Hepatocyte (in vitro differentiated cells): Measurements from ENCODE around the gene IRF2. TPM values are rescaled to one million over a fixed set of nuclear protein-coding genes. Genes with fewer than 3 reads are reported as not detected.

ENCODE experiments used
- DNase-seq: peaks from one replicate; pipeline ENCODE4 v3.0.0-alpha.2; 2016; ENCODE audit warnings: low spot score
- H2AFZ ChIP-seq: fragments of 200-600 bp; sonication (generic); 2 replicates; pipeline ENCODE4 v1.6.0; 2016; ENCODE audit warnings: antibody characterized with exemption, mild to moderate bottlenecking
- H3K27ac ChIP-seq: fragments of 200-600 bp; sonication (generic); 2 replicates; pipeline ENCODE4 v1.5.1; 2016; ENCODE audit warnings: mild to moderate bottlenecking
- H3K27me3 ChIP-seq: fragments of 200-600 bp; sonication (generic); 2 replicates; pipeline ENCODE4 v1.6.1; 2016
- H3K36me3 ChIP-seq: fragments of 200-600 bp; sonication (generic); replicated peaks from 2 replicates; pipeline ENCODE4 v1.5.1; 2016; ENCODE audit warnings: low read depth; ENCODE audit not compliant: insufficient read depth
- H3K4me1 ChIP-seq: fragments of 200-600 bp; sonication (generic); 2 replicates; pipeline ENCODE4 v1.5.1; 2016; ENCODE audit warnings: mild to moderate bottlenecking, moderate library complexity; ENCODE audit not compliant: insufficient read depth
- H3K4me2 ChIP-seq: fragments of 200-600 bp; sonication (generic); 2 replicates; pipeline ENCODE4 v1.6.0; 2016
- H3K4me3 ChIP-seq: fragments of 200-600 bp; sonication (generic); 2 replicates; pipeline ENCODE4 v1.5.1; 2016; ENCODE audit warnings: mild to moderate bottlenecking
- H3K79me2 ChIP-seq: fragments of 200-600 bp; sonication (generic); 2 replicates; pipeline ENCODE4 v1.6.0; 2017; ENCODE audit warnings: mild to moderate bottlenecking
- H3K9me2 ChIP-seq: fragments of 200-600 bp; sonication (generic); replicated peaks from 2 replicates; pipeline ENCODE4 v1.6.0; 2017; ENCODE audit warnings: mild to moderate bottlenecking; ENCODE audit not compliant: insufficient read depth
- H3K9me3 ChIP-seq: fragments of 200-600 bp; sonication (generic); 2 replicates; pipeline ENCODE4 v1.5.1; 2016; ENCODE audit warnings: low read depth, mild to moderate bottlenecking
- H4K20me1 ChIP-seq: fragments of 200-600 bp; sonication (generic); 2 replicates; pipeline ENCODE4 v1.6.0; 2016; ENCODE audit warnings: mild to moderate bottlenecking; ENCODE audit not compliant: insufficient read depth, poor library complexity, severe bottlenecking
- CTCF ChIP-seq: fragments of 200-600 bp; sonication (generic); IDR thresholded peaks from 2 replicates; pipeline ENCODE4 v1.5.1; 2016; ENCODE audit warnings: antibody characterized with exemption, mild to moderate bottlenecking; ENCODE audit not compliant: poor library complexity
- EZH2 ChIP-seq: fragments of 200-600 bp; sonication (generic); IDR thresholded peaks from 2 replicates; pipeline ENCODE4 v1.6.1; 2016; ENCODE audit warnings: antibody characterized with exemption, mild to moderate bottlenecking, borderline replicate concordance
- EZH2phosphoT487 ChIP-seq: fragments of 200-600 bp; sonication (generic); IDR thresholded peaks from one replicate; pipeline ENCODE4 v1.6.1; 2018; ENCODE audit warnings: antibody characterized with exemption, mild to moderate bottlenecking, low read depth, moderate library complexity; ENCODE audit not compliant: unreplicated experiment, severe bottlenecking
- WGBS: methylation state at CpG from one replicate; pipeline ENCODE4 v1.1.6; 2016; ENCODE audit warnings: low lambda C conversion rate; ENCODE audit errors: missing lambda C conversion rate; 5-methylcytosine and 5-hydroxymethylcytosine counted together
- polyA plus RNA-seq: library from polyadenylated mRNA; unstranded; fragments of >200 nt; fragmentation: Nextera tagmentation; extraction: Ambion mirVana; gene quantifications from 2 replicates; pipeline ENCODE4 v1.2.1, GENCODE V29; 2016
- total RNA-seq: library from RNA; depleted of rRNA; stranded (reverse); fragments of >200 nt; gene quantifications from 2 replicates; pipeline ENCODE4 v1.2.3, GENCODE V29; 2014

Gene IRF2
- total and polyA plus RNA-seq, 2 experiments from 2014 or later: 17.7 to 41.1 TPM

GRCh38 chr4:184401397-184402171, 72.8 kb downstream of the IRF2 start:
- H3K79me2 ChIP-seq: no peaks in the 10 kb centered on the region
- no peak overlapping the region for H2AFZ ChIP-seq
- TF ChIP-seq EZH2 (no peak), CTCF (no peak), EZH2phosphoT487 (no peak)
- no peak overlapping the region for H3K4me2 ChIP-seq
- no peak overlapping the region for H3K27ac ChIP-seq
- H3K36me3 ChIP-seq: no peaks in the 10 kb centered on the region
- no peaks in the 10 kb centered on the region for H3K9me3 ChIP-seq
- H3K4me1 ChIP-seq: peaks cover 7% of the 10 kb centered on the region
- WGBS: 78% methylated on average over 13 of the region's 13 CpGs
- H3K9me2 ChIP-seq: no peaks in the 10 kb centered on the region
- no peak overlapping the region for H3K4me3 ChIP-seq
- H3K27me3 ChIP-seq: no peaks in the 10 kb centered on the region
- DNase-seq: no peak
- no peaks in the 10 kb centered on the region for H4K20me1 ChIP-seq

- no peaks in the 10 kb centered on the region for H3K36me3 ChIP-seq
- no peak for TF ChIP-seq EZH2
- TF ChIP-seq EZH2phosphoT487: no peak
- TF ChIP-seq CTCF: no peak
These were observed 73.5 kb downstream of the IRF2 start for GRCh38 chr4:184400891-184401290.

GRCh38 chr4:184400375-184400870, 73.9 kb downstream of the IRF2 start:
- no peaks in the 10 kb centered on the region for H4K20me1 ChIP-seq
- H3K27me3 ChIP-seq: no peaks in the 10 kb centered on the region
- H2AFZ ChIP-seq: no peak overlapping the region
- TF ChIP-seq EZH2phosphoT487 (no peak), CTCF (no peak), EZH2 (no peak)
- no peak overlapping the region for H3K27ac ChIP-seq
- no peaks in the 10 kb centered on the region for H3K79me2 ChIP-seq
- no peak for DNase-seq
- 92% methylated on average over 7 of the region's 7 CpGs for WGBS
- H3K4me2 ChIP-seq: no peak overlapping the region
- H3K9me3 ChIP-seq: no peaks in the 10 kb centered on the region
- no peaks in the 10 kb centered on the region for H3K9me2 ChIP-seq
- peaks cover 7% of the 10 kb centered on the region for H3K4me1 ChIP-seq
- H3K4me3 ChIP-seq: no peak overlapping the region
- no peaks in the 10 kb centered on the region for H3K36me3 ChIP-seq

More at GRCh38 chr4:184400891-184401290, 73.5 kb downstream of the IRF2 start:
- no peaks in the 10 kb centered on the region for H3K27me3 ChIP-seq
- H2AFZ ChIP-seq: no peak overlapping the region
- no peaks in the 10 kb centered on the region for H3K9me3 ChIP-seq
- H3K9me2 ChIP-seq: no peaks in the 10 kb centered on the region
- H3K4me2 ChIP-seq: no peak overlapping the region
- H3K79me2 ChIP-seq: no peaks in the 10 kb centered on the region
- no peak overlapping the region for H3K27ac ChIP-seq
- no peak overlapping the region for H3K4me3 ChIP-seq
- no peak for DNase-seq
- no peaks in the 10 kb centered on the region for H4K20me1 ChIP-seq
- WGBS: 94% methylated on average over 8 of the region's 8 CpGs
- peaks cover 7% of the 10 kb centered on the region for H3K4me1 ChIP-seq
